K562 (cell line): Measurements from ENCODE around the gene PRKCE. TPM values are rescaled to one million over a fixed set of nuclear protein-coding genes. Genes with fewer than 3 reads are reported as not detected.
A peak's percentile ranks its signal among the peaks of the same experiment; 100 is the strongest.

Source experiments
- ATAC-seq: fragments of 200-7000 bp; cut with Tn5 transposase; 3 replicates; pipeline ENCODE4 v1.9.1; 2020; ENCODE audit warnings: moderate library complexity
- BruUV-seq: library from RNA; stranded (reverse); fragments of 400-500 nt; replicated peaks from 2 replicates; lab custom pipeline; 2021; lab: Mats Ljungman, UMichigan
- CTCF ChIA-PET: fragments of 300-600 bp; formaldehyde crosslinking; extraction: SDS; loops from one replicate; lab custom pipeline; 2021; ENCODE audit warnings: low intra/inter-chr PET ratio; lab: Yijun Ruan, JAX
- POLR2A ChIA-PET: fragments of 300-600, 350-650 bp; sonication (Branson Sonifier 250); formaldehyde crosslinking; extraction: SDS; loops from one replicate; lab custom pipeline; 2021; ENCODE audit warnings: antibody characterized with exemption, inconsistent platforms; lab: Yijun Ruan, JAX
- DNase-seq, 4 experiments: peaks; one replicate each; pipeline versions ENCODE4 v3.0.0 to v3.0.0-alpha.2; 2011 to 2018; ENCODE audit warnings: low spot score in 3 of 4, mixed read lengths in 3 of 4; ENCODE audit errors: extremely low read depth in 1 of 4
- FAIRE-seq: peaks from 2 replicates; lab custom pipeline; 2011; peaks lifted over from hg19 to GRCh38; lab: Jason Lieb, UNC
- H2AFZ ChIP-seq: 2 replicates; pipeline ENCODE4 v1.6.0; 2011; ENCODE audit warnings: low read depth, low read length, control low read depth, inconsistent platforms
- H3K27ac ChIP-seq: fragments of 200-600 bp; 3 replicates; pipeline ENCODE4 v1.8.0; 2011; ENCODE audit warnings: low read depth, mild to moderate bottlenecking, control low read depth, inconsistent platforms, low read length, moderate library complexity, mixed read lengths; ENCODE audit errors: extremely low read depth
- H3K27me3 ChIP-seq, 2 experiments: fragments of 300-600 bp in 1 of 2; 2 replicates in 1 of 2; 3 replicates in 1 of 2; pipeline versions ENCODE4 v1.6.0 to v1.8.0; 2011; ENCODE audit warnings: inconsistent platforms in 2 of 2, low read length in 2 of 2, mild to moderate bottlenecking in 1 of 2, mixed read lengths in 1 of 2, moderate library complexity in 1 of 2; ENCODE audit not compliant: control insufficient read depth in 2 of 2, insufficient read depth in 2 of 2
- H3K36me3 ChIP-seq: fragments of 300-600 bp; 3 replicates; pipeline ENCODE4 v1.8.0; 2011; ENCODE audit warnings: mild to moderate bottlenecking, low read length, inconsistent platforms; ENCODE audit not compliant: control insufficient read depth, insufficient read depth
- H3K4me1 ChIP-seq, 2 experiments: fragments of 200-600 bp in 1 of 2; replicated peaks in 1 of 2; 2 replicates in 1 of 2; 3 replicates in 1 of 2; pipeline versions ENCODE4 v1.5.1 to v1.8.0; 2011; ENCODE audit warnings: inconsistent platforms in 2 of 2, low read length in 2 of 2, mild to moderate bottlenecking in 1 of 2, mixed read lengths in 1 of 2, moderate library complexity in 1 of 2; ENCODE audit not compliant: control insufficient read depth in 2 of 2, insufficient read depth in 2 of 2
- H3K4me2 ChIP-seq: 2 replicates; pipeline ENCODE4 v1.6.1; 2011; ENCODE audit warnings: low read length, control low read depth, inconsistent platforms, mixed read lengths; ENCODE audit not compliant: insufficient read depth
- H3K4me3 ChIP-seq: fragments of 200-600 bp; sonication (generic), shearing (Covaris generic); 2 replicates; pipeline ENCODE4 v1.5.1; 2016; ENCODE audit warnings: control low read depth, inconsistent platforms
- H3K79me2 ChIP-seq: fragments of 200-600 bp; 3 replicates; pipeline ENCODE4 v1.8.0; 2011; ENCODE audit warnings: low read length, inconsistent platforms; ENCODE audit not compliant: control insufficient read depth, insufficient read depth
- H3K9ac ChIP-seq, 2 experiments: 2 replicates each; pipeline versions ENCODE4 v1.6.0 to v1.6.1; 2011; ENCODE audit warnings: low read depth in 2 of 2, low read length in 2 of 2, control low read depth in 1 of 2, inconsistent platforms in 1 of 2, mild to moderate bottlenecking in 1 of 2, mixed read lengths in 1 of 2; ENCODE audit not compliant: insufficient read depth in 1 of 2
- H3K9me1 ChIP-seq: one replicate; pipeline ENCODE4 v1.6.0; 2011; ENCODE audit warnings: inconsistent platforms, mild to moderate bottlenecking, low read length, moderate library complexity; ENCODE audit not compliant: control insufficient read depth, insufficient read depth
- H3K9me3 ChIP-seq: replicated peaks from 2 replicates; pipeline ENCODE4 v1.5.1; 2011; ENCODE audit warnings: low read depth, low read length, inconsistent platforms; ENCODE audit not compliant: control insufficient read depth, insufficient read depth
- H4K20me1 ChIP-seq: replicated peaks from 2 replicates; pipeline ENCODE4 v1.6.1; 2011; ENCODE audit warnings: low read length, inconsistent platforms, mixed read lengths; ENCODE audit not compliant: control insufficient read depth, insufficient read depth
- ZNF785 ChIP-seq: fragments of 250-450 bp; sonication (Bioruptor Pico); IDR thresholded peaks from 2 replicates; pipeline ENCODE4 v1.4.0; 2020; ENCODE audit warnings: mild to moderate bottlenecking
- WGBS: fragments of 100-300 bp; shearing (Covaris generic); methylation state at CpG from one replicate; pipeline ENCODE4 v1.1.6; 2016; ENCODE audit warnings: low coverage, mixed read lengths; ENCODE audit not compliant: insufficient coverage; ENCODE audit errors: missing lambda C conversion rate; 5-methylcytosine and 5-hydroxymethylcytosine counted together
- in situ Hi-C: fragments of 300-500 bp; cut with MboI; formaldehyde crosslinking; loops from 4 replicates; pipeline ENCODE4 v1.15.0; 2018; ENCODE audit warnings: inconsistent platforms, mixed read lengths
- intact Hi-C: fragments of 100-400 bp; cut with micrococcal nuclease; formaldehyde crosslinking; loops from 2 replicates; pipeline ENCODE4 v1.14.2; 2022
- polyA plus RNA-seq, 8 experiments: library from polyadenylated mRNA; depleted of rRNA in 4 of 8; stranded (reverse) in 5 of 8; unstranded in 3 of 8; fragments of >200 nt; fragmentation: Nextera tagmentation in 2 of 8; fragmentation: Illumina TruSeq in 1 of 8; extraction: Ambion mirVana in 2 of 8; extraction: Trizol in 1 of 8; gene quantifications; 2 replicates each; pipeline versions ENCODE4 v1.2.1 to v1.2.3, GENCODE V29; 2011 to 2014; ENCODE audit warnings: inconsistent platforms in 1 of 8, missing spikeins in 1 of 8
- total RNA-seq, 7 experiments: library from RNA; depleted of rRNA in 6 of 7; stranded (reverse); fragments of >200 nt in 6 of 7; fragmentation: Illumina TruSeq in 2 of 7; extraction: Trizol in 2 of 7; gene quantifications; 2 replicates each; pipeline versions ENCODE4 v1.2.1 to v1.2.3, GENCODE V29; 2011 to 2021; ENCODE audit warnings: low replicate concordance in 1 of 7

Gene PRKCE
- total and polyA plus RNA-seq, 9 of the 15 experiments (the other 6 are each of a cell fraction or from before 2014, with no cell fraction given), result 0.06 to 1.0 (median 0.22) TPM; not detected in 1

DNA sequence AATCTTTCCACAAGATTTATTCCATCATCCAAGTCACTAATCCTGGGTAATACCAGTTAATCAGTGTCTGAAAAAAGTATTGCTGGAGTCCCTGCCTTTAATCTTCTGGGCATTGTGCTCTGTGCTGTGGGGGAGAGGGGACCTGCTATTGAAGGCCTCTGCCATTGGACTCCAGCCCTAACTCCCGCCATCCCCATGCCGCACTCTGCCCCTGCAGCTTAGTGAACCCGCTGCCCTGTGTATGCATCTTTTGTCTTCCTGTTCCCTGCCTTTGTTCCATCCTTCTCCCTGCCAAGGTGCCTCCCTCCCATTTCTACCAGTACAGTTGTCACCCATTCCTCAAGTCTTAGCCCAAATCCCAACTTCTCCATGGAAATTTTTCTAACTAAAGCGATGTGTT, 532.0 kb downstream of the PRKCE start:
- Histone ChIP-seq H3K9me3 (no peaks in the 10 kb centered on the region), H3K4me1 (peaks cover 0 to 3% of the 10 kb centered on the region in 2 experiments; a peak in 3 of 5 replicates), H3K4me3 (no peak overlapping the region), H3K9ac (no peak overlapping the region), H2AFZ (no peak overlapping the region), H3K27me3 (peaks cover 0 to 24% of the 10 kb centered on the region in 2 experiments; a peak in 3 of 5 replicates), H3K27ac (no peak overlapping the region), H4K20me1 (no peaks in the 10 kb centered on the region; the same call in 1 of the 2 replicates), H3K36me3 (no peaks in the 10 kb centered on the region), H3K79me2 (no peaks in the 10 kb centered on the region), H3K9me1 (no peaks in the 10 kb centered on the region), H3K4me2 (no peak overlapping the region)
- no peak for ATAC-seq
- intact Hi-C loops, result loop anchor here (10.0 kb wide), 2 partner anchors 111 to 181 kb away; partner anchors contain the start of gene EPAS1
- 61% methylated on average over 4 of the region's 4 CpGs for WGBS
- no TSS peak for BruUV-seq
- in situ Hi-C loops, result no loop called here
- TF ChIP-seq ZNF785 (CRISPR knock-in tag), result no peak
- FAIRE-seq, result no peak
- no peak for DNase-seq
- POLR2A ChIA-PET, result no interaction called here
- CTCF ChIA-PET, result no interaction called here

DNA sequence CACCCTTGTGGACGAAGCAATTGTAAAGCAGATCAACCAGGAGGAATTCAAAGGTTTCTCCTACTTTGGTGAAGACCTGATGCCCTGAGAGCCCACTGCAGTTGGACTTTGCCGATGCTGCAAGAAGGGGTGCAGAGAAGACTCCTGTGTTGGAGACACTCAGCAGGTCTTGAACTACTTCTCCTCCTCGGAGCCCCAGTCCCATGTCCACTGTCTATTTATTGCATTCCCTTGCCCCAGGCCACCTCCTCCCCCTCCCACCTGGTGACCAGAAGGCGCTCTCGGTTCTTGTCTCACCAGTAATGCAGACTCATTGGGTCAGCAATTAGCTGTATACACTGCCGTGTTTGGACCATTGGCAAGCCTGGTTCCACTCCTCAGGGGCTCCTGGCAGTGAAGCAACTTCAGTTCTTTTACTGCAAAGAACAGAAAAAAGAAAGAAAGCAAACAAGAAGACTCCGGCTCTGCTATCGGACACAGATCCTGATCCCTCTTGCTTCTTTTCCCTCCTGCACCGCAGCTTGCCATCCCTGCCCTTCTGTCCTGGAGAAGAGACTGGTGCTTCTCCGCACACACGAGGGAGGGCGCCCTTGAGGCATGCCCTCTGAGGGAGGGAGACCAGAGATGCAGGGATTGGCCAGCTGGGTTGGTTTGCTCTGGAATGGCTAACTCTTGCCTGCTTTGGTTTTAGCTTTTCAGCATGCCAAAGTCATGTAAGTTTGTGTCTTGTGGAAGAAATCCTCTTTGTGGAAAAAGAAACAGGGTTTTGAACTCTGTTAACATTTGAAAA, 533.5 kb downstream of the PRKCE start:
- Histone ChIP-seq H3K4me2 (no peak overlapping the region), H3K4me3 (no peak overlapping the region), H3K27me3 (peaks cover 0 to 27% of the 10 kb centered on the region in 2 experiments; a peak in 3 of 5 replicates), H3K9me3 (no peaks in the 10 kb centered on the region), H3K27ac (no peak overlapping the region), H3K9me1 (no peaks in the 10 kb centered on the region), H3K79me2 (no peaks in the 10 kb centered on the region), H3K36me3 (no peaks in the 10 kb centered on the region), H3K9ac (no peak overlapping the region), H4K20me1 (no peaks in the 10 kb centered on the region; the same call in 1 of the 2 replicates), H2AFZ (no peak overlapping the region), H3K4me1 (peaks cover 0 to 3% of the 10 kb centered on the region in 2 experiments; a peak in 1 of 5 replicates)
- WGBS, result 36% methylated on average over 12 of the region's 12 CpGs
- DNase-seq, result peak; percentile 20 to 55 (median 40)
- CTCF ChIA-PET, result no interaction called here
- POLR2A ChIA-PET, result interaction anchor here (0.6 kb wide), 1 partner anchor 591 kb away, joined by 3 read pairs; no protein-coding TSS in a partner anchor
- in situ Hi-C loops (no loop called here), intact Hi-C loops (loop anchor here (10.0 kb wide), 2 partner anchors 110 to 180 kb away; partner anchors contain the start of gene EPAS1)
- FAIRE-seq, result no peak
- no TSS peak for BruUV-seq
- peak; percentile 83 for ATAC-seq
